Esophagus squamous epithelium (tissue), 5 donors: ENCODE results near the gene ARHGDIA. TPM values are rescaled to one million over a fixed set of nuclear protein-coding genes. Genes with fewer than 3 reads are reported as not detected.
A peak's percentile ranks its signal among the peaks of the same experiment; 100 is the strongest.

Experiments used
- DNase-seq: peaks from one replicate; lab custom pipeline; 2025; lab: John Stamatoyannopoulos, UW
- H3K27ac ChIP-seq, 4 donors: fragments of 200-600 bp; sonication (generic); one replicate each; pipeline ENCODE4 v1.5.1; 2016 to 2019; ENCODE audit warnings: mild to moderate bottlenecking in 1 of 4
- H3K27me3 ChIP-seq, 4 donors: fragments of 200-600 bp; sonication (generic); 1 replicate in 3 of 4; 2 replicates in 1 of 4; pipeline versions ENCODE4 v1.5.1 to v1.6.0; 2017 to 2021; ENCODE audit warnings: antibody characterized with exemption in 1 of 4
- H3K36me3 ChIP-seq, 3 donors: fragments of 200-600 bp; sonication (generic); one replicate each; pipeline ENCODE4 v1.5.1; 2016 to 2019
- H3K4me1 ChIP-seq, 3 donors: fragments of 200-600 bp; sonication (generic); one replicate each; pipeline ENCODE4 v1.5.1; 2017 to 2019
- H3K4me3 ChIP-seq, 4 donors: fragments of 200-600 bp; sonication (generic); 1 replicate in 3 of 4; 2 replicates in 1 of 4; pipeline ENCODE4 v1.5.1; 2016 to 2019; ENCODE audit warnings: mild to moderate bottlenecking in 2 of 4, moderate library complexity in 1 of 4
- H3K9me3 ChIP-seq, 3 donors: fragments of 200-600 bp; sonication (generic); one replicate each; pipeline ENCODE4 v1.5.1; 2016 to 2019
- CTCF ChIP-seq, 6 experiments: fragments of 450-650 bp in 4 of 6; fragments of 200-600 bp in 2 of 6; sonication (generic) in 2 of 6; IDR thresholded peaks; one replicate each; pipeline ENCODE4 v1.5.1; 2016 to 2019; ENCODE audit warnings: antibody characterized with exemption in 6 of 6, mild to moderate bottlenecking in 4 of 6, moderate library complexity in 4 of 6
- POLR2A ChIP-seq, 4 donors: fragments of 450-650 bp; IDR thresholded peaks; one replicate each; pipeline ENCODE4 v1.6.1; 2017; ENCODE audit warnings: antibody characterized with exemption in 4 of 4, mild to moderate bottlenecking in 4 of 4, moderate library complexity in 3 of 4
- WGBS, 2 donors: methylation state at CpG; one replicate each; pipeline ENCODE4 v1.1.5; 2018; 5-methylcytosine and 5-hydroxymethylcytosine counted together
- intact Hi-C: fragments of 100-400 bp; cut with DNase I; formaldehyde crosslinking; loops from one replicate; pipeline ENCODE4 v1.15.0; 2022
- total RNA-seq, 4 donors: library from RNA; depleted of rRNA; stranded (reverse); fragments of >200 nt; gene quantifications; one replicate each; pipeline ENCODE4 v1.1.0, GENCODE V29; 2016
- donor health status: DM: yes; HTN: yes; CAD: no.

The ARHGDIA gene
- total RNA-seq, 4 donors from 2014 or later: 166 to 239 (median 176) TPM

GRCh38 chr17:81915331-81915730 lies 44.2 kb upstream of the ARHGDIA start:
- peaks cover 31 to 57% (median 37%) of the 10 kb centered on the region in 3 donors for H3K36me3 ChIP-seq
- 86 to 91% methylated on average over 7 to 8 of the region's 12 CpGs for WGBS, 2 donors
- no peak for TF ChIP-seq CTCF (IDR thresholded peaks at IDR 0.05)
- TF ChIP-seq POLR2A (IDR thresholded peaks at IDR 0.05): no peak
- H3K27ac ChIP-seq: peak overlapping the region in 2 of 4 donors; percentile 84 to 99
- H3K4me1 ChIP-seq: peaks cover 43 to 82% (median 47%) of the 10 kb centered on the region in 3 donors
- no peaks in the 10 kb centered on the region for H3K9me3 ChIP-seq
- DNase-seq: no peak
- intact Hi-C loops: no loop called here
- no peak overlapping the region for H3K4me3 ChIP-seq
- no peaks in the 10 kb centered on the region for H3K27me3 ChIP-seq

DNA sequence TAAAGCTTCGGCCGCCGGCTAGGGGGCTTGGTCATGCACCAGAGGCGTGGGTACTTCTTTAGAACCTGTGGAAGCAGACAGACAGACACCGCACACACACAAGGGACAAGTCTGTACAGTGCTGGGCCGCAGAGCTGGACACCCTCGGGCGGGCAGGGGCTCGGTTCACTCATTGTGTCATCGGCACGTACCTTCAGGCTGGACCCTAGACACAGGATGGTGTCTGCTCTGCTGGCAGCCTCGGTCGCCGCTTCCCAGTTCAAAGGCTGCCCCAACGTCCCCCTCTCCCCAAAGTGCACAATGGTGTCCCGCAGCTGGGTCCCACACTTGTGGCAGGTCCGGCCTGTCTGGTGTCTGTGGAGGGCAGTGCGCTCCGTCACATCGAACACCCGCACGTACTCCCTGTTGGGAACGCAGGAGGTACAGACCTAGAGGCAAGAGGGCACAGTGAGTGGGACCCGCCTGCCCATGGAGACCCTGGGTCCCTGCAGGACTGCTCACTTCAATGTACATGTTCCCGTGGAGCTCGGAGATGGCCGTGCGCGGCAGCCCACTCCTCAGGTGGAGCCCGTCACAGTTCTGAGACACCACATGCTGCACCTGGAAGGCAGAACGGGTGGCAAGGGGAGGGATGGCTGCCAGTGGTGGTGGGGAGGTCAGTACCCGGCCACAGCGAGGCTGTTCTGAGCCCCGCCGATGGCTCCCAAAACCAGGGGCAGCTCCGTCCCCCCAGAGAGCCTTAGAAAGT lies 43.1 kb upstream of the ARHGDIA start:
- Histone ChIP-seq H3K36me3 (peaks cover 31 to 51% (median 36%) of the 10 kb centered on the region in 3 donors), H3K9me3 (no peaks in the 10 kb centered on the region), H3K4me1 (peaks cover 38 to 82% (median 46%) of the 10 kb centered on the region in 3 donors), H3K27me3 (no peaks in the 10 kb centered on the region), H3K27ac (peak overlapping the region in 2 of 4 donors; percentile 2 to 90), H3K4me3 (no peak overlapping the region)
- TF ChIP-seq POLR2A (IDR thresholded peaks at IDR 0.05) (no peak), CTCF (IDR thresholded peaks at IDR 0.05) (no peak)
- DNase-seq: no peak
- WGBS, 2 donors: 90% methylated on average over 2 of the region's 36 CpGs; no CpG with 5 or more reads in 1 of the 2 donors
- intact Hi-C loops: no loop called here

DNA sequence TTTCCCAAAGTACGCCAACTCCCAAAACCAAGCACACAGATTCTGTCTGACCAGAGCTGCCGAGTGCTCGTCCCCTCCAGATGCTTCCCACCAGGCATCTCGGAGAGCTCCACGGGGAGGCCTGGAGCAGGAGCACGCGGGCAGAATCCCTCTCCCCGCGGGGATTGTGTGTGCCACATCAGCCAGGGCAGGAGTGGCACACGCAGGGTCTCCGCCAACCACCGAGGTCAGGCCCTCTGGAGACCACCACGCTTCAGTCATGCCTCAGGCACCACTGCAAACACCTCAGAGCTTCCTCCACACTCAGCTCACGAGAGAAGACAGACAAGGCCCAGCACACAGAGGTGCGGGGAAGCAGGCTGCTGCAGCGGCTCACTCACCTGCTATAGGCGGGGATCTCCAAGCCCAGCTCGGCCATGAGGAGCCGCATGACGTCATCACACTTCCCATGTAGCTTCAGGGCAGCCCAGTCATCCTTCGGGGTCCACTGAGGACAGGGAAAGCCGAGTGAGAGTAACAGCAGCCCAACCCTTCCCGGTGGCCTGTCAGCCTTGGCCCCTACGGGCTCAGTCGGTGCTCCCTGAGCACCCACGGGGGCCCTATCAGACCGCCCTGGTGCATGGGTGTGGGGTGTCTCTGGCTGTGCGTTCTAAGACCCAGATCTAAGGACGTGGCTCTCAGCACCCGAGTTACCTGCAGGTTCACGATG lies 42.4 kb upstream of the ARHGDIA start:
- peaks cover 31 to 81% (median 42%) of the 10 kb centered on the region in 3 donors for H3K4me1 ChIP-seq
- peak overlapping the region in 3 of 4 donors; percentile 70 to 90 (median 84) for H3K27ac ChIP-seq

DNA sequence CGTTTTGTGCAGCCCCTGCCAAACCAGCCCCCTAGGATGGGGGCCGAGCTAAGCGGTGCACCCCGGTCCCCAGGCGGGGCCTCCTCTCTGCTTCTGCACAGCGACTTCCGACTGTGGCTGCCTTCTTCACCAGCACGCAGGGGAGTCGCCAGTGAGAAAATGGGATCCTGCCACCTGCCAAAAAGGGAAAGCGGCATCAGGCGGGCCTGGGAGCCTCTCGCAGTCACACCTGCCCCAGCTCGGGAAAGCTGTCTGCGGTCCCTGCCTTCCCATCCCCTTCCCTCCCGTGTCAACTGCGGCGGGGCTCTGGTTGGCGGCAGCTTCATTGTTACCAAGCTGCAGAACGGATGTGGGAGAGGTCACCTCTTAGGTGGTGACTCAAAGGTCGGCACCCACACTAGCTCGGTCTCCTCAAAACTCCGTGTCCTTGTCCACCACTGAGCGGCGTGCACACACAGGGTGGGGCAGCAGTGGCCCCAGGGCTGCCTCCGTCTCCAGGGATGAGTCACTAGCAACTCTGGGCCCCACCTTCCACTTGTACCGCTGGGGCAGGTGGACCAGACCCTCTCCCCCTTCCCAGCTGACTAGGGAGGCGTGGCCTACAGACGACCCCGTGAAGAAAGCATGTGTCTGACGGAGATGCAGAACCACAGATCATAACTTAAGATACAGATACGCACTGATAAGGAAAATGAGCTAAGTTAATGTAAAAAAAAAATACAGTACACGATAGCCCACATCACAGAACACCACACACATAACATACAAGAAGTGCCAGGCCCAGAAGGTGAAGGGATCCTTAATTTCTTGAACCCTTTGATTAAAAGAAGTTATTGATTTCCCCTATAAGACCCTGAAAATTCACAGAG lies 41.5 kb upstream of the ARHGDIA start:
- H3K4me1 ChIP-seq: peaks cover 25 to 75% (median 37%) of the 10 kb centered on the region in 3 donors
- 73 to 86% methylated on average over 16 to 23 of the region's 32 CpGs for WGBS, 2 donors
- no peak overlapping the region for H3K4me3 ChIP-seq
- intact Hi-C loops: no loop called here
- H3K36me3 ChIP-seq: peaks cover 31 to 64% (median 40%) of the 10 kb centered on the region in 3 donors
- peak overlapping the region; percentile 70 to 90 (median 82) for H3K27ac ChIP-seq
- DNase-seq: no peak
- H3K27me3 ChIP-seq: no peaks in the 10 kb centered on the region
- no peak for TF ChIP-seq CTCF (IDR thresholded peaks at IDR 0.05)
- no peak for TF ChIP-seq POLR2A (IDR thresholded peaks at IDR 0.05)
- H3K9me3 ChIP-seq: no peaks in the 10 kb centered on the region

More for the DNA sequence above, 42.4 kb upstream of the ARHGDIA start:
- Histone ChIP-seq H3K9me3 (no peaks in the 10 kb centered on the region), H3K27me3 (no peaks in the 10 kb centered on the region), H3K36me3 (peaks cover 31 to 55% (median 36%) of the 10 kb centered on the region in 3 donors), H3K4me3 (no peak overlapping the region)
- no peak for DNase-seq
- no peak for TF ChIP-seq POLR2A (IDR thresholded peaks at IDR 0.05)
- TF ChIP-seq CTCF (IDR thresholded peaks at IDR 0.05): no peak
- intact Hi-C loops: no loop called here
- WGBS, 2 donors: 68 to 95% methylated on average over 5 to 8 of the region's 31 CpGs
